Lower lobe of right lung (tissue), 2 donors: Measurements from ENCODE around the gene PNN. TPM values are rescaled to one million over a fixed set of nuclear protein-coding genes. Genes with fewer than 3 reads are reported as not detected.
A peak's percentile ranks its signal among the peaks of the same experiment; 100 is the strongest.

Experiments used
- ATAC-seq, 2 donors: fragments of 200-7000 bp; cut with Tn5 transposase; one replicate each; pipeline ENCODE4 v1.9.1; 2020 to 2022; ENCODE audit warnings: mild to moderate bottlenecking in 2 of 2, moderate library complexity in 2 of 2
- DNase-seq: peaks from one replicate; pipeline ENCODE4 v3.0.0-alpha.2; 2020
- H3K27ac ChIP-seq: fragments of 200-600 bp; one replicate; pipeline ENCODE4 v1.8.0; 2022
- H3K27me3 ChIP-seq: fragments of 200-600 bp; one replicate; pipeline ENCODE4 v1.8.0; 2022; ENCODE audit warnings: low read depth
- H3K36me3 ChIP-seq: fragments of 200-600 bp; one replicate; pipeline ENCODE4 v1.8.0; 2022; ENCODE audit warnings: mild to moderate bottlenecking
- H3K4me1 ChIP-seq: fragments of 200-600 bp; one replicate; pipeline ENCODE4 v1.8.0; 2022
- H3K4me3 ChIP-seq: fragments of 200-600 bp; one replicate; pipeline ENCODE4 v1.8.0; 2022; ENCODE audit warnings: mild to moderate bottlenecking
- H3K9me3 ChIP-seq: fragments of 200-600 bp; one replicate; pipeline ENCODE4 v1.8.0; 2022
- CTCF ChIP-seq: fragments of 200-600 bp; IDR thresholded peaks from one replicate; pipeline ENCODE4 v1.8.0; 2022; ENCODE audit warnings: antibody characterized with exemption, mild to moderate bottlenecking
- intact Hi-C: fragments of 100-400 bp; cut with DNase I; formaldehyde crosslinking; loops from one replicate; pipeline ENCODE4 v1.11.0; 2022
- total RNA-seq: library from RNA; stranded (reverse); fragmentation: NEBNext Ultra II Directional; extraction: Animal tissue kit (Norgen Biotek cat#: 25700); gene quantifications from one replicate; pipeline ENCODE4 v1.2.1, GENCODE V29; 2021
- donor health status: DM: no; HTN: yes; CAD: no; lungs with severe emphysema.

PNN gene
- total RNA-seq, 1 donor from 2014 or later, result 42.9 TPM

DNA sequence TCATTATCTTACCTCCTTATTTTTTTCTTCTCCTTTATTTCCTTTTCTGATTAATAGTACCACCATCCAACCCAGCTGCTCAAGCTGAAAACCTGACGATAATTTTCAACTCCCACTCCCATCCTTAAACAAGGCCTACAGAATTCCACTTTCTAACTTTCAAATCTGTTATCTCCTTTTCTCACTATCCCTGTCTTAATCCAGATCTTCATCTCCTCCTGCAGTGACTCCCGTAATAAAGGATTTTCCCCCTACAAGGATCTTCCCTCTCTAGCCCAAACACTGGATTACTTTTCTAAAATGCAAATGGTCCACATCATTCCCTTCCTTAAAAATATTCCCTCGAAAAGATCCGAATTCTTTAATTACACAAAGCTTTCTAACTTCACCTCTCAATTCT lies 6.5 kb upstream of the PNN start:
- H3K4me3 ChIP-seq, result peak overlapping the region; percentile 87
- no peak overlapping the region for H3K27ac ChIP-seq
- peaks cover 13% of the 10 kb centered on the region for H3K36me3 ChIP-seq
- intact Hi-C loops, result no loop called here
- H3K9me3 ChIP-seq, result no peaks in the 10 kb centered on the region
- no peak for TF ChIP-seq CTCF
- no peaks in the 10 kb centered on the region for H3K27me3 ChIP-seq
- DNase-seq, result no peak
- peaks cover 39% of the 10 kb centered on the region for H3K4me1 ChIP-seq
- ATAC-seq, result no peak

- H3K27ac ChIP-seq, result peak overlapping the region; percentile 98
- H3K27me3 ChIP-seq, result no peaks in the 10 kb centered on the region
- ATAC-seq, result peak; percentile 79 to 85
- H3K36me3 ChIP-seq, result peaks cover 4% of the 10 kb centered on the region
- no peak for TF ChIP-seq CTCF
- intact Hi-C loops, result no loop called here
- H3K9me3 ChIP-seq, result no peaks in the 10 kb centered on the region
- H3K4me1 ChIP-seq, result peaks cover 44% of the 10 kb centered on the region
- no peak for DNase-seq
- H3K4me3 ChIP-seq, result peak overlapping the region; percentile 87
Observed at GRCh38 chr14:39169541-39169900, 5.5 kb upstream of the PNN start.

GRCh38 chr14:39173198-39173597 lies 1.9 kb upstream of the PNN start:
- no peak overlapping the region for H3K4me3 ChIP-seq
- intact Hi-C loops, result no loop called here
- H3K9me3 ChIP-seq, result no peaks in the 10 kb centered on the region
- H3K36me3 ChIP-seq, result peaks cover 19% of the 10 kb centered on the region
- H3K27me3 ChIP-seq, result no peaks in the 10 kb centered on the region
- H3K27ac ChIP-seq, result no peak overlapping the region
- DNase-seq (no peak), ATAC-seq (no peak)
- peaks cover 44% of the 10 kb centered on the region for H3K4me1 ChIP-seq
- TF ChIP-seq CTCF, result no peak

DNA sequence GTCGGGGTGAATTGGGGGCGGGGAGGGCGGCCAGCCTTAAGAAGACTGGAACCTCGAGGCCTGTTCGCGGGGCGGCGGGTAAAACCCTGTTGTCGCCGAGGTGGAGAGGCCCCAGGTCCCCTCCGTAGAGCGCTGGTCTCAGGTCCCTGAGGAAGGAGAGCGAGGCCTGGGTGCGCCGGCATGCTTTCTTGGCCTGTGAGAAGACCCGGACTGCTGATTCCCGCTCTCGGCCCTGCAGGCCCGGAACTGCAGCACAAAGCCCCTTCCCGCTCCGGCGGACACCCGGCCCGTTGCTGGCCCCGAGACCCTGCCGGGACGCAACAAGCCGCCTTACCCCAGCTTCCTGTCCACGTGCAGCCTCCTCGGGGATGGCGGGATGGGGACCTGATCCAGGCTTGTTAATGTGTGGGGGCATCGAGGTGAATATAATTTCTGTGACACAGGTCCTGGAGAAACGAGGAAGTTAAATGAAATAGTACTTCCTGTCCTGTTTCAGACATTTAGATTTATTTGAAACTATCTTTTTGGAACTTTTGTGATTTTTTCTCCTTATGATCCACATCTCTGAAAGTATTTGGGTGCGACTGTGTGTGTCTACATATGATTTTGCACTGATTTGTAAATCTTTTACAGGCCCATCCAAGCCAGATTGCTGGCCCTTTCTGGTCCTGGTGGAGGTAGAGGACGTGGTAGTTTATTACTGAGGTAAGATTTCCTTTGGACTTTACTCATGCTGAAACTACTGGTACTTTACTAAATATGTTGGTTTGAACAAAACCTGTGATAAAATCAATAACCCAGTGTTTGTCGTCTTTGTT lies 600 bp downstream of the PNN start:
- intact Hi-C loops, result no loop called here
- peaks cover 44% of the 10 kb centered on the region for H3K36me3 ChIP-seq
- no peak for TF ChIP-seq CTCF
- no peaks in the 10 kb centered on the region for H3K27me3 ChIP-seq
- H3K4me3 ChIP-seq, result peak overlapping the region; percentile 95
- ATAC-seq, result peak; percentile 24 to 47
- H3K27ac ChIP-seq, result peak overlapping the region; percentile 95
- no peak for DNase-seq
- no peaks in the 10 kb centered on the region for H3K9me3 ChIP-seq
- peaks cover 31% of the 10 kb centered on the region for H3K4me1 ChIP-seq

- Histone ChIP-seq H3K36me3 (peaks cover 52% of the 10 kb centered on the region), H3K4me3 (peak overlapping the region; percentile 95), H3K9me3 (no peaks in the 10 kb centered on the region), H3K27me3 (no peaks in the 10 kb centered on the region), H3K27ac (peak overlapping the region; percentile 95), H3K4me1 (peaks cover 27% of the 10 kb centered on the region)
- intact Hi-C loops, result no loop called here
- ATAC-seq (no peak), DNase-seq (no peak)
- TF ChIP-seq CTCF, result no peak
Observed at GRCh38 chr14:39176263-39177167, 1.5 kb downstream of the PNN start.
